ENCODE results near the gene EIF2B5.

- TF ChIP-seq CTCF (IDR thresholded peaks at IDR 0.05; ENCODE audit: low read length) = no peak
- TF ChIP-seq EZH2 (IDR thresholded peaks at IDR 0.05; ENCODE audit: borderline replicate concordance, low read length) = no peak
These were observed 51.7 kb downstream of the EIF2B5 start for GRCh38 chr3:184186902-184187207.
